T-helper 9 cell (primary cell): ENCODE data around the gene MLH3.
"Not testable (repeated sequence)": the region's sequence is repeated elsewhere in the genome, so short reads cannot be mapped to it uniquely, and the experiment has no call there.

Source experiments
- DNase-seq: peaks from one replicate; pipeline ENCODE4 v3.0.0-alpha.2; 2020

MLH3 gene

DNA sequence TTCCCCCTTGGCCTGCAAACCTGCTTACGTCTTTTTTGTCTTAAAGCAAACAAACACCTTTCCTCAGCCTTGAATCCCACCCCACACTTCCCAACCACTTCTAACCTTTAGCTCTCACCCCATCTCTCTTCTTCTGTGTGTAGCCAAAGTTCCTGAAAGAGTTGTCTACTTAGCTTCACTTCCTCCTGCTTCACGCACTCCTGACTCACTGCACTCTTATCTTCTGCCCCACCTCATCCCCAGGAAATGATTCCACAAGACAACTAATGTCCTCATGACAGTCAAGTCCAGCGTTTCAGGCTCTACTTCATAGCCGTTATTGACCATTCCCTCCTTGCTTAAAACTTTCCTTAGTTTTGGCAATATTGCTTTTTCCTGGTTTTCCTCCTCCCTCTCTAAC is 26.2 kb downstream of the MLH3 start:
- no peak for DNase-seq

DNA sequence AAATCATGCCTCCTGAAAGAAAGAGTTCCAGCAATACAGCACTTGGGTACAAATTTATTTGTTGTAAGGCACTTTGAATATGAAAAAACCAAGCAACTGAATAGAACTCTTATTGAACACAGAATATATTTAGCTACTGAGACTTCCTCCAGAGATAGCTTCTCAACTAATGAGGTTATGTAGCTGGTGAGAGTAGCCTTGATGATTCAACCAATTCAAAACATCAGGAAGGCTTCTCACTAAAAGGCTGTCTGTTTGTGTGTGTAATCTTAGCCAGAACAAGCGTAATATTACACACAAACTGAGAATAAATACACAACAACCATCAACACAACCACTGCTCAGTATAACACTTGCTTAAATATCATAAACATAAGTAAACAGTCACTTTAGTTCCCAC is 28.2 kb downstream of the MLH3 start:
- DNase-seq = no peak

DNA sequence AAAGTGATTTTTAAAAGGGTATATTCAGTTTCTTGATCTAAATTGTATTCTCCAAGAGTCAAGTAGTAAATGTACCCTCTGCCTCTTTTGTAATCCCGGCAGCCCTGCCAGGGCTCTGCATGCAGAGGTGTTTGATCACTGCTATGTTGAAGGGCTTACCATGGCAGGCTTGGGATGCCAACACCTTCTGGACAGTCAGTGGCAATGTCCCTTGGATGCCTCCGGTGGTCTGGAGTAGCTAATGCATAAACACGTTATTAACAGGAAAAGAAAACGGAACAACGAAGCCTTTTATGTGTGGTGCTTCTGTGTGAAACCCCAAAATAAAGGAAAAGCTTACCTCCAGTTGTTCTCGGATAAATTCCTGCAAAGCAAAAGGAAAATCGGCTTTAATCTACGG is 28.6 kb downstream of the MLH3 start:
- no peak for DNase-seq

DNA sequence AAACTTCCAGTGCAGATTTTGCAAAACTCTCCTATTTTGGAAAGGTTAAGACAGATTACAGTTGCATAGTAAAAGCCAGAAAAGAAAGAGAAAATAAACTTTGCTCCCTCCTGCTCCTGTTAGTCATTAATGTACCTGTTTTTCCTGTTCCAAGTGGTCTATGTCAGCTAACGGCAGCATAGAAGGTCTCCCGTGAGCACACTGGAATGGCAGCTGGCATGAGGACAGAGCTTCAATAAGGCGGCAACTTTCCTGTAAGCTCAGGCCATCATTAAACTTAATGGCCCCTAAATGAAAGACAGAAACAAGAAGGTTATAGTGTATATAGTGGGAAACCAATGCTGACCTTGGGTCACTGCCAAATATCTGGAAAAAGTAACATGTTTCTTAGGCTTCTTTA is 32.6 kb downstream of the MLH3 start:
- DNase-seq = no peak

DNA sequence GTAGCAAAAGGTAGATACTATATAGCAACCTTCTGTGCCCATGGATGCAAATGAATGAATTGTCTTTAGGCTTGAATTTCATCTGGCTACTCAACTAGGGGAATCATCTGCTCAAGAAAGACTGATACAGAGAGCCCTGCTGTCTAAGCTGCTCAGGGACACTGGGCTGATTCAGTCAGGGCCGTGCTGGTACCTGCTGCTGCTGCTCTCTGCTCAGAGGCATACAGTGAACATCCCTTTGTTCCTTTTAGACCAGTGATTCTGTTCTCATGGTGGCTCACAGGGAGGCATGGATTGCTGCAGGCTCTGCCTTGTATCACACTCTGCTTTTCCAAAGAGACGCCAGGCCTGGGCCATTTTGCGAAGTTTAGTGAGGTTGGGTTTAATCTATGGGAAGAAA is 34.5 kb downstream of the MLH3 start:
- no peak for DNase-seq

DNA sequence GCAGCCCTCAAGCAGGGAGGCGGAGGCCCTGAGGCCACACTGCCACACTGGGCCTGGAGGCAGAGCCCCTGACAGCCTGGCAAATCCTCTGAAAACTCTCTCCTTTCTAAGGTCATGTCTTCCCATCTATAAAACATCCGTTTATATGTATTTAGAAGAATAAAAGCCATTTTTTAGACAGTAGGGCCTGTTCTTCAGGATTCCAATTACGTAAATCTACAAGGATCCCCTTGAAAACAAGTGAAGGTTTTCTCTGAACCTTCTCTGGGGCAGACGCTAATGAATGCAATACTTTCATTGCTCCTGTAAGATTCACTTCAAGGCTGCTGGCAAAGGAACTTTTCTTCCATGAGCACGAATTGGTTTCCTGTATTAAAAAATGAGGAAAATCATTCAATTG is 35.8 kb downstream of the MLH3 start:
- DNase-seq = no peak

DNA sequence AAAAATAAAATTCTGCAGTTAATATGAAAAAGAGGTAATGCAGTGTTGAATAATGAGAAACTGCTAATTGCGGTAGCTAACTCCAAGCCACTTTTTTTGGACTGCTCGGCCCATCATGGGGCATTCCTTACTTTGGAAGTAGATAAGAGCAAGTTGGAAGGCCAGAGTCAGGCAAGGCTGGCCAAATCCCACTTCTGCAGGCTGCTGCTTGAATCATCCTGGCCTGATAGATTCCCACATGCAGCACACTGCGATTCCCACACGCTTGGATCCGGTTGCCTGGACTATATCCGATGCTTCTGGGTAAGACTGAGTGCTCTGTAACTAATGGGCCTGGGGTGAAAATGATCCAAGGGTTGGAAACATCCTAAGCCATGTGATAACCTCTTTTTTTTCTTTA is 38.0 kb downstream of the MLH3 start:
- no peak for DNase-seq

DNA sequence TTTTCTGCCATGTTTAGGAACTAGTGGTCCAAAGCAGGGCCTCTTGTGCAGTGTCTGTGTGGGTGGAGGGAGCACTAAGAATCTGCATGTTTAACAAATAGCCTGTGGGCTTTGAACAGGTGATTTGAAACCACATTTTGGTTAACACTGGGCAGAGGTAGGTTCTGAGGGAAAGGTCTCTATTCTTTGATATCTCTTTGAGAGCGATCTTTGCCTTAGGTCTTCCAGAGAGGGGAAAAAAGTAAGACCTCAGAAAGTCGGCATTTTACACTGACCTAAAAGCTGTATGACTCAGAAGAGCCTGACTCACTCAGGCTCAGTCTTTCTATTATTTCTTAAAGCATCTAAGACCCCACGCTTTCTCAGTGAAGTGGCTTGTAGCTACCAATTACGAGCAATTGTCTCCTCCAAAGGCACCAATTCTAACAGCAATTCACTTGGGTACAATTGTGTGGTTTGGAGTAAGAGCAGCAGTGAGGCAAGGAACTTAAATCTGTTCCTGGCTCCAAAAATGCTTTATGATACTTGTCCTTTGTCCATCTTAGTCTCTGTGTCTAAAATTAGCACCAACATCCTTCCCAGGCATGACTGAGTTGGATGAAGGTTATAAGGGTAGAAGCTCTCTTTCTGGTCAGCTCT is 39.8 kb downstream of the MLH3 start:
- DNase-seq = no peak

DNA sequence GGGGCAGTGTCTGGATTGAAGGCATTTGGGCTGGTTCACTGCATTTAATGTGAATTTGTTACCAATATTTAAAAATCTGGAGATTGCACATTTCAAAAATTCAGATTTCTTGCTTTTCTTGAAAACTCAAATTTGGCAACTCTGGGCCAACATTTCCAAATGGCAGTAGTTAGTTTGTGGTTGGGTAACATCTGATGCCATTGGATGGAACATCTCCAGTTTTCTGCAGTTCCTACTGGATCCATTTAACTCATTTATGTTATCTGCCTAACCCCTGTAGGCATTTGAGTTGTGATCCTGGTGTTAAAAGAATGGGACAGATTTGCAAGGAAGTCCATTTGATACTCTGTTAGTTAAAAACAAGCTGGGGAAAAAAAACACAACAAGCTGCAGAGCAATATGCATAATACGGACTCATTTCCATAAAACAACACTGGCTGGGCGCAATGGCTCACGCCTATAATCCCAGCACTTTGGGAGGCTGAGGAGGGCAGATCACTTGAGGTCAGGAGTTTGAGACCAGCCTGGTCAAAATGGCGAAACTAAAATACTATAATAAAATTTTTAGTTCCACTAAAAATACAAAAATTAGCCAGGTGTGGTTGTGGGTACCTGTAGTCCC is 40.7 kb downstream of the MLH3 start:
- no peak for DNase-seq

DNA sequence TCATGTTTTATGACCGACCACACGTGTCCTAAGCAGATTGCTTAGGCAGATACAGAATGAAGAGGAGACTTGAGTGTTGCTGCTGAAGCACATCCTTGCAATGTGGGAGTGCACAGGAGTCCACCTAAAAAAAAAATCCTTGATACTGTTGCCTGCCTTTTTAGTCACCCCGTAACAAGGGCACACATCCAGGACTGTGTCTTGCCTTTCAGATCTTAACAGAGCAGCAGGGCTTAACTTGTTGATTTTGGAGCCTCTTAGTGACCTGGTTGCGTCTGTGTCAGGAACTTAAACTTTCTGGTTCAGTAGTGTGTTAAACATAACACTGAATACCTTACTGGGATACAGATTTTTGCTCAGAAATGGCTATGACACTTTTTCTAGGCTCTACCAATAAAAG is 42.1 kb downstream of the MLH3 start:
- no peak for DNase-seq

DNA sequence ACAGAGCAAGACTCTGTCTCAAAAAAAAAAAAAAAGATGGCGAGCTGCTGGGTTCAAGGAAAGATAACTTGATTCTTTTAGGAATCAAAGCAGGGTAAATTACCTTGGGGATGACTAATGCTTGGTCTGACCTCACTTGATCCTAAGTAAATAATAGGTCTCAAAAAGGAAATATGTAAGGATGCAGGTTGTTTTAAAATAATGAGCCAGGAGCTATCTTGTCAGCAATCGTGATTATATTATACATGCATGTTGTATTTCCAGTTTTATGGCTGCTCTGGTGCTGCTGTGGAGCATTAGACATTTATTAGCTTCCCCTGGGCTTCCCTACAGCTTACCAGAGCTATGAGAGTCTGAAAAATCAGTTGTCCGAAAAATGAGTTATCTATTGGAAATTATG is 45.9 kb downstream of the MLH3 start:
- DNase-seq = no peak

DNA sequence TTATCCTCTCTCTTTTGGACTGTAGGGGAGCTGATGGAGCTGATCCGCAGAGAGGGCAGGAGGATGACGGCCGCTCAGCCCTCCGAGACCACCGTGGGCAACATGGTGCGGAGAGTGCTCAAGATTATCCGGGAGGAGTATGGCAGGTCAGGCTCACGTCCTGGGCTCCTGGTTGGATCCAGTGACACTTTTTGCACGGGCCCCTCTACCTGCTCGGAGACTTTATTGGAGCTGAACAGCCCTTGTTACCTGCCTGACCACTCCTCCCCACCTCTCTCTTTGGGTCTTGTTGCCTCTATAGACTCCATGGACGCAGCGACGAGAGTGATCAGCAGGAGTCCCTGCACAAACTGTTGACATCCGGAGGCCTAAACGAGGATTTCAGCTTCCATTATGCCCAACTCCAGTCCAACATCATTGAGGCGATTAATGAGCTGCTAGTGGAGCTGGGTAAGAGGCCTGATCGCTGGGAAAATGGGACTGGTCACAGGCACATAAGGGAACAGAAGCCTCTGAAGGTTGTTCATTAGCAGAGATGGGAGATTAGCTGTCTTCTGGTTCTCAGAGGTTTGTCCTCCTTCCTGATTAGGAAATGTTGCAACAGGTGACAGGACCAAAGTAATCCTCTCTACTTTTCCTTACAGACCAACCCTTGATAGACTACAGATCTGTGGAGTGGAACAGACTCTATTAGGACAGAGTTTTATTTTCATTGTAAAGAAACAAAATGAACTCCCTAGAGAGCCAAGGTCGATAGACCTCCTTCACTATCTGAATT is 47.8 kb downstream of the MLH3 start:
- no peak for DNase-seq

DNA sequence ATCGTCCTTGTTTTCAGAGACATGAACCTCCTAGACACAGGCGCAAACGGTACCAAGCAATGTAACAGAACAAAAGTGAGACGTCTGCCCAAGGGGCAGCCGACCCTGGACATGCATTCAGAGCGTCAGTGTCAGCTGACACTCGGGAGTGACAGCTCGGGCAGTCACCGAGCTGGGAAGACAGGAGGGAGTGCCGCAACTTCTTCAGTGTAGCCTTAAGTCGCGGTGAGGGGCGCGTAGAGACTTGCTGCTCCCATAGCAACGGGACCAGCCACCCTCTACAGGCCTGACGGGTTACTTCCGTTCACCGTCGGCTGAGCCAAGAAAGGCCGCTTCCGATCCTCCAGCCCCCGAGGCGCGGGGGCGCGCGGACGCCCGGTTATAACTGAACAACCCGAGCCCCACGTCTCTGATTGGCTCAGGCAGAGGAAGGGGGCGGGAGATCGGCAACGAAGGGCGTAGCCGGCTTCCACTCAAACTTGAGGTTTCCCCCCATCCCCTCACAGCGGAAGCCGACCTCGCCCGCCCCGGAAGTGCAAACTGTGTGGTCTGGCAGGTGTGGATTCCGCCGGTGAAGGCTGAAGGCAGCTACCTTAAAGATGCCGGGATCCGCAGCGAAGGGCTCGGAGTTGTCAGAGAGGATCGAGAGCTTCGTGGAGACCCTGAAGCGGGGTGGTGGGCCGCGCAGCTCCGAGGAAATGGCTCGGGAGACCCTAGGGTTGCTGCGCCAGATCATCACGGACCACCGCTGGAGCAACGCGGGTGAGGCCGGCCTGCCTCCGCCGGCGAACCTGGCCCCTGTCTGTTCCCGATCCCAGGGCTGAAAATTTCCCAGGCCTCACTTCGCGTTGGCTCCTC is 48.6 kb downstream of the MLH3 start, which contains the start of gene EIF2B2:
TSS of gene EIF2B2 (plus strand) at position 530 of the 858 bp plus-strand sequence. CDS start at position 600, 70 bp downstream.
- DNase-seq = peak; percentile 97

DNA sequence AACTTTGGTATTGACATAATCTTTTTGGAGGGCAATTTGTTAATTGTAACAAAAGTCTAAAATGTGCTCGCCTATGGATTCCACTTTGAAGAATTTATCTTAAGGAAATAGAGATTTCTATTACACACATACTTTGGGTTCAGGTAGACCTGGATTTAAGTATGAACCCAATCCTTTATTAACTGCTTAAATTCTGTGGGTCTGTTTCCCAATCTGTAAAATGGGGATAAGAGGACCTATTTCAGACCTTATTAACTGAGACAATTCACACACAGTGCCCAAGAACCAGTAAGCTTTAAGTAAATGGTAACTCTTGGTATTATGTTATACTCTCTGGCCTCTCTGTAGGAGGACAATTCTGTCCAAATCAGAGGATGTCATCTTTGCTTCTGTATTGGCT is 49.4 kb downstream of the MLH3 start:
- DNase-seq = no peak

DNA sequence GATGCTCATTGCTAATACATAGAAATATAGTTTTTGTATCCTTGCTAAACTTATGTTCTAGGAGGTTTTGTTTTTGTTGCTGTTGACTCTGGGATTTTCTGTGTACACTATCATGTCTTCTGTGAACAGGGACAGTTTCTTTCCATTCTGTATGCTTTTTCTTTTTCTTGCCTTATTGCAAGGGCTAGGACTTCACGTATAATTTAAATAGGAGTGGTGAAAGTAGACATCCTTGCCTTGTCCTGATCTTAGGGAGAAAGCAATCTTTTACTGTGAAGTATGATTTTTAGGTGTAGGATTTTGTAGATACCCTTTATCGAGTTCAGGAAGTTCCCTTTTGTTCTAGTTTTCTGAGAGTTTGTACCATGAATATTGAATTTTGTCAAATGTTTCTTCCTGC is 50.0 kb downstream of the MLH3 start:
- no peak for DNase-seq

DNA sequence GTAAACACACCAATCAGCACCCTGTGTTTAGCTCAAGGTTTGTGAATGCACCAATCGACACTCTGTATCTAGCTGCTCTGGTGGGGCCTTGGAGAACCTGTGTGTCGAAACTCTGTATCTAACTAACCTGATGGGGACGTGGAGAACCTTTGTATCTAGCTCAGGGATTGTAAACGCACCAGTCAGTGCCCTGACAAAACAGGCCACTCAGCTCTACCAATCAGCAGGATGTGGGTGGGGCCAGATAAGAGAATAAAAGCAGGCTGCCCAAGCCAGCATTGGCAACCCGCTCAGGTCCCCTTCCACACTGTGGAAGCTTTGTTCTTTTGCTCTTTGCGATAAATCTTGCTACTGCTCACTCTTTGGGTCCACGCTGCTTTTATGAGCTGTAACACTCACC is 55.5 kb downstream of the MLH3 start:
- not testable (repeated sequence) for DNase-seq

DNA sequence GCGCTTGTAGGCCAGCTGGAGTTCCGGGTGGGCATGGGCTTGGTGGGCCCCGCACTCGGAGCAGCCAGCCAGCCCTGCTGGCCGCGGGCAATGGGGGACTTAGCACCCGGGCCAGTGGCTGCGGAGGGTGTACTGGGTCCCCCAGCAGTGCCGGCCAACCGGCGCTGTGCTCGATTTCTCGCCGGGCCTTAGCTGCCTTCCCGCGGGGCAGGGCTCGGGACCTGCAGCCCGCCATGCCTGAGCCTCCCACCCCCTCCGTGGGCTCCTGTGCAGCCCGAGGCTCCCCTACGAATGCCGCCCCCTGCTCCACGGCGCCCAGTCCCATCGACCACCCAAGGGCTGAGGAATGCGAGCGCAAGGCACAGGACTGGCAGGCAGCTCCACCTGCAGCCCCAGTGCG is 57.1 kb downstream of the MLH3 start:
- not testable (repeated sequence) for DNase-seq

DNA sequence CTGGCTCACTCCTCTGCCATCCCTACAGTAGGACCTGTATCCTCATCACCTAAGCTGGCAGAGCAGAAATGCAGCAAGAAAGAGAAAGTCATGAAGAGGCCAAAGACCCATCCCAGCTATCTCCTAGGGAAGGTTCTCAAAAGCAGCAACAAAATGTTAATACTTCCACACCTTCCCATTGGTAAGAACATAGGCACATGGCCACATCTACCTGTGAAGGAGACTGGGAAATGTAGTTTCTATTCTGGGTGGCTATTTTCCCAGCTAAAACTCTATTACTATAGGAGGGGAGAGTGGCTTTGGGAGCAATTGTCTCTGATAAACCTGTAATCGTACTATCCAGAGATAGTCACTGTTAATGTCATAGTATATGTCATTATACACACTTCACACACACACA is 62.3 kb downstream of the MLH3 start:
- no peak for DNase-seq

DNA sequence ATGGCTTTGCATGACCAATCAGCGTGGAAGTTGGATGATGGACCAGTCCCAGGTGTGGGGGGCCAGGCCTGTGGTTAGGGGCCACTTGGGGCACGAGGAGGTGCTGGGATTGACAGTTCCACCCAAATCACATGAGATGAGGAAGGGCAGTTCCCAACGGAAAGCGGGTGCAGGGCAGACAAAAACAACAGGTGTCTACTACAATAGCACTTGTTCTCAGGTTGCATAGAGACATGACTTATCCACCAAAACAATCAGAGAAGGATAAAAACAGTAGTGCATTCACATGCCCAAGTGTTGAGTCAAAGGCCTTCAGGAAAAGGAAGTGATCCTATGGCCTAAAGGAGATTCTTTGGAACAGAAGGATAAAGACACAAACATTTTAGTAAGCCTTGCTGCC is 63.1 kb downstream of the MLH3 start:
- DNase-seq = no peak

DNA sequence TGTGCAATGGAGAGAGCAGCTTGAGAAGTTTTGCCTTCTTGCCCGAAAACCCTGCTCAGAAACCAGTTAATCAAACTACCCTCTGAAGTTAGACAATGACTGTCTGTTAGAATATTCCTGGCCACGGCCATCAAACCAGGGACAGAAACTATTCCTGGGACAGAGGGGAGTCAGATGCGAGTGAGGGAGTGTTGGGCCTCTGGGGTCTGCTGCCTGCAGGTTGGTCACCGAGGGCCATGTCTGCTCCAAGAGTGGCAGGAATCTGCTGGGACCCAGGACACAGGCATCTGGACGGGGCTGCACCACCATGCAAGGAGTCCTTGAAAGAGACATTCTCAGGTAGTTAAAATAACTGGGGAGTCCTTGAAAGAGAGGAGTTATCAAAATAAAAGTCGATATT is 65.5 kb downstream of the MLH3 start:
- no peak for DNase-seq

DNA sequence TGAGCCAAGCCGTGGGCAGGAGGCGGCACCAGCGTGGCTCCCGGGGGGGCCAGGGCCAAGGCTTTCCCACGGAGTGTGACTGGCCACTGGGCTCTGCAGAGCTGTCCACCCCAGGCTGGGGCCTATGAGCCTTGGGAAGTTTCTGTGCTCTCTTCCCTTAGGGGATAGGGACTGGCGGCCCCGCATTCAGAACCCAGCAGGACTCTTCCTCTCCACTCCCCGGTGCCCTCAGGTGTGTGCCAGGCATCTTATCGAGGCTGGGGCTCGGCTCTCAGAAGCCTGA is 66.3 kb downstream of the MLH3 start:
- DNase-seq = no peak

DNA sequence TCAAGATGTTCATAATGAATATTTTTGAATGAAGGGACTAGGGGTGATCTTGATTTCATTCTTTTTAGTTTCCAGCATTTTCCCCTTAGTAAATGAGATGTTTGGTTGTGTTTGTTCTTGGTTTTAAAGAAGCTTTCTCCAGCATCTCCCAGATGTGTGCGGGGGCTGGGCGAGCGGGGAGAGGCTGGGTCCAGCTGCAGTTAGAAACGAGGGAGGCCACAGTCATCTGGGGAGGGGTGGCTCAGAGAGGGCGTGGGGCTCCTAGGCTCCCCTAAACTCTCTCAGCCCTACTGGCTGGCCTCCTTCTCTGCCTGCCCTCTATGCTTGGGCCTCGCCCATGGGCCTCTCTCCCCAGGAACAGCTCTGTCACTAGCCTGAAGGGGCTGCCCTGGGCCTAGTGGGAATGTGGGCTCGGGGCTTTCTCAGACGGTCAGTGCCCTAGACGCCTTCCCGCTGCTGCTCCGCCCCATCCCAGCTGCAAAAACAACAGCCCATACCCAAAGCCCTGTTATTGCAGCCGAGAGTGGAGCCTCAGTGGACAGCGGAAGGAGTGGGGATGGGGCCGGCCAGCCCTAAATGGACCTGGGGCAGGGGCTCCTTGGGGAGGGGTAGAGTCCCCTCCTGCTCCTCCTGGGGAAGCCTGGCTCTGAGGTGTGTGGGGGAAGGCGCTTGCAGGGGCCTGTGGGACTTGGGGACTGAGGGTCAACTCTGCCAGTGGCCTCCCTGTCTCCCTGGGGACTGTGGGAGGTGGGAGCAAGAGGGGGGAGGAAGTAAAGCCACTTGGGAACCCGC is 66.8 kb downstream of the MLH3 start:
- no peak for DNase-seq

DNA sequence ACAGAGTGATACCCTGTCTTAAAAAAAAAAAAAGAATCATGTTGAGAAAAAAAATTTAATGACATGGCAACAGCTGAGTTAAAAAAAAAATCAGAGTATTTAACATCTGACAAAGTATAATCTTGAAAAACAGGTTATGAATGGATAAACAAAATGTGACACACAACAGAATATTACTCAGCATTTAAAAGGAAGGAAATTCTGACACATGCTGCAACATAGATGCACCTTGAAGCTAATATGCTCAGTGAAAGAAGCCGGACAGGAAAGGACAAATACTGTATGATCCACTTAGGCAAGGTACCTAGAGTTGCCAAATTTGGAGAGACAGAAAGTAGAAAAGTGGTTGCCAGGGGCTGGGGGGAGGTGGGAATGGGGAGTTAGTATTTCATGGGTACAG is 67.9 kb downstream of the MLH3 start:
- no peak for DNase-seq
